ENCODE results near the gene DTX2.
"Not testable (repeated sequence)": the region's sequence is repeated elsewhere in the genome, so short reads cannot be mapped to it uniquely, and the experiment has no call there.

DTX2 gene

GRCh38 chr7:76461464-76462101, at the start of gene DTX2:
DTX2 (plus strand) TSS chr7:76461709; CDS start chr7:76480510, 18,801 bp downstream.
- peak; percentile 33 for DNase-seq

GRCh38 chr7:76412249-76412648, 49.3 kb upstream of the DTX2 start:
- DNase-seq, result no peak

GRCh38 chr7:76417654-76418310, 43.7 kb upstream of the DTX2 start:
- not testable (repeated sequence) for DNase-seq

GRCh38 chr7:76421097-76421496, 40.4 kb upstream of the DTX2 start:
- DNase-seq, result not testable (repeated sequence)

- no peak for DNase-seq
These were observed 37.7 kb upstream of the DTX2 start for GRCh38 chr7:76423666-76424412.

- no peak for DNase-seq
These were observed 36.9 kb upstream of the DTX2 start, which contains the start of gene ZP3 for GRCh38 chr7:76424413-76425111. ZP3 (plus strand) TSS chr7:76424950; CDS start chr7:76424965, 15 bp downstream.

GRCh38 chr7:76425156-76425555, 36.4 kb upstream of the DTX2 start:
- DNase-seq, result no peak

GRCh38 chr7:76425558-76425957, 36.0 kb upstream of the DTX2 start:
- DNase-seq, result not testable (repeated sequence)

- DNase-seq, result no peak
These were observed 35.3 kb upstream of the DTX2 start for GRCh38 chr7:76426246-76426645.

- DNase-seq, result no peak
These were observed 33.9 kb upstream of the DTX2 start for GRCh38 chr7:76427635-76428034.

GRCh38 chr7:76428149-76428823, 33.2 kb upstream of the DTX2 start:
- DNase-seq, result no peak

- DNase-seq, result no peak
These were observed 32.4 kb upstream of the DTX2 start for GRCh38 chr7:76428868-76429805.

- DNase-seq, result no peak
These were observed 31.3 kb upstream of the DTX2 start for GRCh38 chr7:76430211-76430610.

GRCh38 chr7:76430836-76431235, 30.7 kb upstream of the DTX2 start:
- DNase-seq, result no peak

- DNase-seq, result peak; percentile 38
These were observed 23.6 kb upstream of the DTX2 start for GRCh38 chr7:76437873-76438272.

GRCh38 chr7:76439120-76439888, 22.2 kb upstream of the DTX2 start:
- DNase-seq, result not testable (repeated sequence)

GRCh38 chr7:76440404-76440803, 21.1 kb upstream of the DTX2 start:
- DNase-seq, result not testable (repeated sequence)

- not testable (repeated sequence) for DNase-seq
These were observed 19.7 kb upstream of the DTX2 start for GRCh38 chr7:76441792-76442191.

GRCh38 chr7:76442664-76443446, 18.7 kb upstream of the DTX2 start:
- not testable (repeated sequence) for DNase-seq

GRCh38 chr7:76443846-76444245, 17.7 kb upstream of the DTX2 start:
- not testable (repeated sequence) for DNase-seq
